Mesothelial cell of epicardium (in vitro differentiated cells): ENCODE results near the gene RASSF7. TPM values are rescaled to one million over a fixed set of nuclear protein-coding genes. Genes with fewer than 3 reads are reported as not detected.

ENCODE experiments used
- DNase-seq, 2 experiments: peaks; one replicate each; pipeline ENCODE4 v3.0.0; 2021; ENCODE audit warnings: low spot score in 2 of 2; ENCODE audit not compliant: unreplicated experiment in 2 of 2
- H3K27ac Mint-ChIP-seq: 2 replicates; pipeline ENCODE4 v1.8.0; 2021; ENCODE audit warnings: mixed read lengths
- H3K27me3 Mint-ChIP-seq: 2 replicates; pipeline ENCODE4 v1.8.0; 2021; ENCODE audit warnings: low read depth, mixed read lengths
- H3K36me3 Mint-ChIP-seq: 2 replicates; pipeline ENCODE4 v1.8.0; 2021; ENCODE audit warnings: mixed read lengths
- H3K4me1 Mint-ChIP-seq: 2 replicates; pipeline ENCODE4 v1.8.0; 2021; ENCODE audit warnings: mixed read lengths
- H3K4me3 Mint-ChIP-seq: 2 replicates; pipeline ENCODE4 v1.8.0; 2021; ENCODE audit warnings: mild to moderate bottlenecking, moderate library complexity, mixed read lengths
- H3K9me3 Mint-ChIP-seq: 2 replicates; pipeline ENCODE4 v1.8.0; 2021; ENCODE audit warnings: mixed read lengths
- CTCF ChIP-seq: fragments of 200-600 bp; sonication (generic); IDR thresholded peaks from one replicate; pipeline ENCODE4 v1.5.0; 2021; ENCODE audit warnings: antibody characterized with exemption; ENCODE audit not compliant: unreplicated experiment
- total RNA-seq: library from RNA; stranded (reverse); gene quantifications from 3 replicates; pipeline ENCODE4 v1.2.1, GENCODE V29; 2021

Gene RASSF7
- total RNA-seq, 1 donor from 2014 or later = 32.3 TPM

- H3K4me1 Mint-ChIP-seq = peaks cover 40% of the 10 kb centered on the region
- H3K36me3 Mint-ChIP-seq = peaks cover 3% of the 10 kb centered on the region
- no peaks in the 10 kb centered on the region for H3K9me3 Mint-ChIP-seq
- DNase-seq = no peak
- peak overlapping the region; percentile 86 for H3K4me3 Mint-ChIP-seq
- H3K27ac Mint-ChIP-seq = no peak overlapping the region
- peaks cover 4% of the 10 kb centered on the region for H3K27me3 Mint-ChIP-seq
- TF ChIP-seq CTCF = no peak
These were observed 17.7 kb downstream of the RASSF7 start for GRCh38 chr11:578276-579035.

GRCh38 chr11:579830-580601, 19.2 kb downstream of the RASSF7 start:
- DNase-seq = no peak
- H3K4me3 Mint-ChIP-seq = peak overlapping the region; percentile 32
- peaks cover 3% of the 10 kb centered on the region for H3K36me3 Mint-ChIP-seq
- H3K27ac Mint-ChIP-seq = no peak overlapping the region
- H3K9me3 Mint-ChIP-seq = no peaks in the 10 kb centered on the region
- TF ChIP-seq CTCF = no peak
- H3K4me1 Mint-ChIP-seq = peaks cover 28% of the 10 kb centered on the region
- H3K27me3 Mint-ChIP-seq = peaks cover 2% of the 10 kb centered on the region

GRCh38 chr11:581342-581741, 20.6 kb downstream of the RASSF7 start:
- TF ChIP-seq CTCF = no peak
- no peak overlapping the region for H3K4me3 Mint-ChIP-seq

GRCh38 chr11:581752-582151, 21.0 kb downstream of the RASSF7 start:
- DNase-seq = no peak
- Mint-ChIP-seq H3K4me3 (no peak overlapping the region), H3K27me3 (no peaks in the 10 kb centered on the region), H3K36me3 (peaks cover 8% of the 10 kb centered on the region), H3K9me3 (no peaks in the 10 kb centered on the region), H3K4me1 (peaks cover 26% of the 10 kb centered on the region), H3K27ac (no peak overlapping the region)
- TF ChIP-seq CTCF = no peak

More at GRCh38 chr11:581342-581741, 20.6 kb downstream of the RASSF7 start:
- Mint-ChIP-seq H3K27me3 (no peaks in the 10 kb centered on the region), H3K36me3 (peaks cover 6% of the 10 kb centered on the region), H3K4me1 (peaks cover 26% of the 10 kb centered on the region), H3K27ac (no peak overlapping the region), H3K9me3 (no peaks in the 10 kb centered on the region)
- no peak for DNase-seq

GRCh38 chr11:584287-584686, 23.5 kb downstream of the RASSF7 start:
- Mint-ChIP-seq H3K27ac (no peak overlapping the region), H3K36me3 (peaks cover 17% of the 10 kb centered on the region), H3K4me1 (peaks cover 7% of the 10 kb centered on the region), H3K4me3 (no peak overlapping the region), H3K9me3 (no peaks in the 10 kb centered on the region), H3K27me3 (no peaks in the 10 kb centered on the region)
- no peak for DNase-seq
- no peak for TF ChIP-seq CTCF
